CD14-positive monocyte (primary cell): Measurements from ENCODE around the gene SNX22. TPM values are rescaled to one million over a fixed set of nuclear protein-coding genes. Genes with fewer than 3 reads are reported as not detected.
A peak's percentile ranks its signal among the peaks of the same experiment; 100 is the strongest.

Experiments used
- DNase-seq, 3 donors: peaks; one replicate each; pipeline ENCODE4 v3.0.0-alpha.2; 2011 to 2022
- H2AFZ ChIP-seq: 2 replicates; pipeline ENCODE4 v1.6.0; 2012; ENCODE audit warnings: mild to moderate bottlenecking, low read depth, low read length, inconsistent platforms; ENCODE audit not compliant: insufficient read depth, poor library complexity, severe bottlenecking
- H3K27ac ChIP-seq, 2 donors: 1 replicate in 1 of 2; 2 replicates in 1 of 2; pipeline ENCODE4 v1.5.1; 2012 to 2013; ENCODE audit warnings: low read length in 2 of 2, control low read depth in 1 of 2, inconsistent platforms in 1 of 2, low read depth in 1 of 2, mild to moderate bottlenecking in 1 of 2
- H3K27me3 ChIP-seq, 2 donors: one replicate each; pipeline versions ENCODE4 v1.6.0 to v1.6.1; 2011 to 2013; ENCODE audit warnings: low read length in 2 of 2; ENCODE audit not compliant: control insufficient read depth in 2 of 2, insufficient read depth in 2 of 2
- H3K36me3 ChIP-seq, 2 donors: replicated peaks in 1 of 2; 1 replicate in 1 of 2; 2 replicates in 1 of 2; pipeline versions ENCODE4 v1.5.1 to v1.6.1; 2012 to 2013; ENCODE audit warnings: low read length in 2 of 2, control low read depth in 1 of 2, inconsistent platforms in 1 of 2, mild to moderate bottlenecking in 1 of 2; ENCODE audit not compliant: insufficient read depth in 2 of 2, control insufficient read depth in 1 of 2
- H3K4me1 ChIP-seq, 2 donors: 1 replicate in 1 of 2; 2 replicates in 1 of 2; pipeline versions ENCODE4 v1.5.1 to v1.6.1; 2012 to 2013; ENCODE audit warnings: low read length in 2 of 2, control low read depth in 1 of 2, inconsistent platforms in 1 of 2, mild to moderate bottlenecking in 1 of 2, moderate library complexity in 1 of 2; ENCODE audit not compliant: insufficient read depth in 2 of 2, control insufficient read depth in 1 of 2
- H3K4me2 ChIP-seq: replicated peaks from 2 replicates; pipeline ENCODE3; 2012; ENCODE audit warnings: low read length, moderate library complexity, mild to moderate bottlenecking; ENCODE audit not compliant: poor library complexity, severe bottlenecking; ENCODE audit errors: extremely low read depth
- H3K4me3 ChIP-seq, 3 experiments: fragments of 200-600 bp in 1 of 3; sonication (generic) in 1 of 3; replicated peaks in 1 of 3; 1 replicate in 2 of 3; 2 replicates in 1 of 3; pipeline ENCODE4 v1.5.1; 2011 to 2013; ENCODE audit warnings: low read length in 3 of 3, mild to moderate bottlenecking in 3 of 3, control low read depth in 2 of 3, low read depth in 2 of 3, inconsistent platforms in 1 of 3, moderate library complexity in 1 of 3
- H3K79me2 ChIP-seq: 2 replicates; pipeline ENCODE4 v1.6.0; 2012; ENCODE audit warnings: mild to moderate bottlenecking, control low read depth, inconsistent platforms, low read length, moderate library complexity; ENCODE audit not compliant: insufficient read depth
- H3K9ac ChIP-seq: 2 replicates; pipeline ENCODE4 v1.6.0; 2017; ENCODE audit warnings: low read length, mild to moderate bottlenecking; ENCODE audit not compliant: insufficient read depth, poor library complexity, severe bottlenecking
- H3K9me3 ChIP-seq, 2 donors: replicated peaks in 1 of 2; 1 replicate in 1 of 2; 2 replicates in 1 of 2; pipeline versions ENCODE4 v1.5.1 to v1.6.1; 2012 to 2013; ENCODE audit warnings: low read length in 2 of 2, control low read depth in 1 of 2; ENCODE audit not compliant: control insufficient read depth in 1 of 2, insufficient read depth in 1 of 2
- H4K20me1 ChIP-seq: 2 replicates; pipeline ENCODE4 v1.6.0; 2012; ENCODE audit warnings: mild to moderate bottlenecking, low read length, control low read depth, moderate library complexity; ENCODE audit not compliant: insufficient read depth
- H3K27ac Mint-ChIP-seq, 7 donors: one replicate each; pipeline ENCODE4 v1.8.0; 2020; ENCODE audit warnings: mild to moderate bottlenecking in 7 of 7, mixed read lengths in 7 of 7, moderate library complexity in 6 of 7, inconsistent platforms in 2 of 7
- H3K27me3 Mint-ChIP-seq, 3 donors: one replicate each; pipeline ENCODE4 v1.8.0; 2021 to 2022; ENCODE audit warnings: low read depth in 3 of 3, mild to moderate bottlenecking in 3 of 3, mixed read lengths in 3 of 3, moderate library complexity in 3 of 3, inconsistent platforms in 1 of 3
- H3K36me3 Mint-ChIP-seq, 2 donors: one replicate each; pipeline ENCODE4 v1.8.0; 2020; ENCODE audit warnings: mixed read lengths in 2 of 2, inconsistent platforms in 1 of 2, mild to moderate bottlenecking in 1 of 2
- H3K4me1 Mint-ChIP-seq: one replicate; pipeline ENCODE4 v1.8.0; 2020; ENCODE audit warnings: mild to moderate bottlenecking, mixed read lengths
- H3K4me3 Mint-ChIP-seq, 2 donors: one replicate each; pipeline ENCODE4 v1.8.0; 2020; ENCODE audit warnings: mild to moderate bottlenecking in 2 of 2, mixed read lengths in 2 of 2, moderate library complexity in 1 of 2
- H3K9me3 Mint-ChIP-seq, 7 donors: one replicate each; pipeline ENCODE4 v1.8.0; 2020 to 2022; ENCODE audit warnings: mixed read lengths in 7 of 7, mild to moderate bottlenecking in 6 of 7, moderate library complexity in 6 of 7, inconsistent platforms in 2 of 7
- WGBS: methylation state at CpG from one replicate; pipeline ENCODE4 v1.1.5; 2013; ENCODE audit warnings: missing lambda C conversion rate; ENCODE audit not compliant: insufficient coverage; 5-methylcytosine and 5-hydroxymethylcytosine counted together
- intact Hi-C, 2 donors: fragments of 100-400 bp; cut with micrococcal nuclease; formaldehyde crosslinking; loops; one replicate each; pipeline versions ENCODE4 v1.15.0 to v1.15.1; 2023
- polyA plus RNA-seq, 3 donors: library from polyadenylated mRNA; depleted of rRNA in 1 of 3; unstranded in 2 of 3; stranded (reverse) in 1 of 3; fragments of 300-500 nt in 2 of 3; fragments of >200 nt in 1 of 3; fragmentation: Illumina TruSeq in 2 of 3; gene quantifications; 1 replicate in 2 of 3; 2 replicates in 1 of 3; pipeline ENCODE4 v1.2.3, GENCODE V29; 2012 to 2021
- TF ChIP-seq, protein P1 (sequence below): fragments of 200-600 bp; IDR thresholded peaks from one replicate; pipeline ENCODE4 v1.8.0; 2022; ENCODE audit warnings: antibody characterized with exemption, mild to moderate bottlenecking

Gene SNX22
- polyA plus RNA-seq, 3 donors, result 0.19 to 1.2 (median 0.80) TPM

DNA sequence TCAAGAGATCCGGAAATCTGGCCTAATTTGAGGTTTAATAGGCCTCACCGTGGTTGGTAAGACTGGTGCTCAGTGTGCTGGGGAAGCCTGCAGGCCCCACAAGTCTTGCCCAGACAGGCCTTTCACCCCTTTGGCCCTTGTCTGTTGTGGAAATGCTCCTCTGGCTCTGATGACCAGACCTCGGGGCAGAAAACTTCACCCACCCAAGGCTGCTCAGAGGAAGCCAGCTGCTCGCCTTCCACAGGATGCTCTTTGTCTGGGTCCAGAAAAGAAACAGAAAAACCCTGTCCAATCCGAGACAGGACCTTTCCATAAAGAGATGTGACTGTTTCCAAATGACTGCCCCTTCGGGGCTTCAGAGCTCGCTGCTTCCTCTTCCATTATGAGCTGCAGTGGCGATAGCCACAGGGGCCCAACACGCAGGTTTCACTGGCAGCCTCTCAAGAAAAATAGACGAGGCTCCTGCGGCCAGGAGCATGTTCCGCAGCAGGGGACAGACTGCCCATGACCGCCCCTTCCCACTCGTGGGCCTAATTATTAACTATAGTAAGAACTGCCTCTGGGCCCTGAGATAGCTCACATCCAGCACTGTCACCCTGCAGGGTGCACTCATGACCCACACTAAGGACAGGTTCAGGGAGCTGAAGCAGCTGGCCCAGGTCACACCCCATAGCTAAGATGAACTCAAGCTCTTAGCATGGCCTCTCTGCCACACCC lies 6.8 kb upstream of the SNX22 start:
- Mint-ChIP-seq H3K4me3 (no peak overlapping the region), H3K36me3 (peaks cover 44 to 61% of the 10 kb centered on the region in 2 donors), H3K4me1 (peaks cover 5% of the 10 kb centered on the region), H3K9me3 (no peaks in the 10 kb centered on the region), H3K27ac (peak overlapping the region in 3 of 7 donors; percentile 26 to 74 (median 42)), H3K27me3 (peaks cover 0 to 4% (median 0%) of the 10 kb centered on the region in 3 donors)
- no peak overlapping the region for H3K4me3 ChIP-seq
- H3K36me3 ChIP-seq, result peaks cover 48 to 52% of the 10 kb centered on the region in 2 donors
- H4K20me1 ChIP-seq, result peaks cover 25% of the 10 kb centered on the region
- DNase-seq, result no peak
- no peak overlapping the region for H3K4me2 ChIP-seq
- H3K79me2 ChIP-seq, result no peaks in the 10 kb centered on the region
- no peaks in the 10 kb centered on the region for H3K27me3 ChIP-seq
- TF ChIP-seq, protein P1, sequence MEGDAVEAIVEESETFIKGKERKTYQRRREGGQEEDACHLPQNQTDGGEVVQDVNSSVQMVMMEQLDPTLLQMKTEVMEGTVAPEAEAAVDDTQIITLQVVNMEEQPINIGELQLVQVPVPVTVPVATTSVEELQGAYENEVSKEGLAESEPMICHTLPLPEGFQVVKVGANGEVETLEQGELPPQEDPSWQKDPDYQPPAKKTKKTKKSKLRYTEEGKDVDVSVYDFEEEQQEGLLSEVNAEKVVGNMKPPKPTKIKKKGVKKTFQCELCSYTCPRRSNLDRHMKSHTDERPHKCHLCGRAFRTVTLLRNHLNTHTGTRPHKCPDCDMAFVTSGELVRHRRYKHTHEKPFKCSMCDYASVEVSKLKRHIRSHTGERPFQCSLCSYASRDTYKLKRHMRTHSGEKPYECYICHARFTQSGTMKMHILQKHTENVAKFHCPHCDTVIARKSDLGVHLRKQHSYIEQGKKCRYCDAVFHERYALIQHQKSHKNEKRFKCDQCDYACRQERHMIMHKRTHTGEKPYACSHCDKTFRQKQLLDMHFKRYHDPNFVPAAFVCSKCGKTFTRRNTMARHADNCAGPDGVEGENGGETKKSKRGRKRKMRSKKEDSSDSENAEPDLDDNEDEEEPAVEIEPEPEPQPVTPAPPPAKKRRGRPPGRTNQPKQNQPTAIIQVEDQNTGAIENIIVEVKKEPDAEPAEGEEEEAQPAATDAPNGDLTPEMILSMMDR, result no peak
- peaks cover 6 to 13% of the 10 kb centered on the region in 2 donors for H3K4me1 ChIP-seq
- intact Hi-C loops, result no loop called here
- 90% methylated on average over 13 of the region's 14 CpGs for WGBS
- H3K9me3 ChIP-seq, result no peaks in the 10 kb centered on the region
- H3K9ac ChIP-seq, result no peak overlapping the region
- no peak overlapping the region for H3K27ac ChIP-seq
- no peak overlapping the region for H2AFZ ChIP-seq

DNA sequence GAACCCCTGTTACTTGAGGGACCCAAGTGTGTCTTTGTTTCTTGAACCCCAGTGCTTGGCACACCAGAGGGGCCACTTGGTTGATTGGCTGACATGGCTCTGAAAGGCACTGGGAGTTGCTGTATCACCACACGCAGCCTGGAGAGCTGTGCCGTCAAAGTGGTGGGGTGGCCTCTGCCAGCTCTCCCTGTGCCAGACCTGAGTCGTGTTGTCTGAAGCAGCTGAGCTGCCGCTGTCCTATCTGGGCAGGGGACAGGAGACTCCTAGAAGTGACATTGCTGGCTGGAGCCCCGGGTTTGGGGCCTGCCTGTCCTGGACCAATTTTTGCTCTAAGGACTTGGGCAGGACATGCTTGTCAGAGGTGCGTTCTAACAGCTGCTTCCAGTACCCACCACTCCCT lies 5.5 kb upstream of the SNX22 start:
- Histone ChIP-seq H3K9me3 (no peaks in the 10 kb centered on the region), H3K27me3 (peaks cover 1 to 2% of the 10 kb centered on the region in 2 donors), H3K36me3 (peaks cover 42 to 51% of the 10 kb centered on the region in 2 donors), H3K4me1 (peaks cover 16 to 25% of the 10 kb centered on the region in 2 donors), H2AFZ (no peak overlapping the region), H3K9ac (no peak overlapping the region), H3K4me3 (no peak overlapping the region), H3K4me2 (no peak overlapping the region), H3K79me2 (no peaks in the 10 kb centered on the region), H4K20me1 (peaks cover 30% of the 10 kb centered on the region), H3K27ac (no peak overlapping the region)
- Mint-ChIP-seq H3K27me3 (peaks cover 8 to 14% (median 10%) of the 10 kb centered on the region in 3 donors), H3K36me3 (peaks cover 39 to 55% of the 10 kb centered on the region in 2 donors), H3K4me3 (no peak overlapping the region), H3K4me1 (peaks cover 18% of the 10 kb centered on the region), H3K9me3 (no peaks in the 10 kb centered on the region), H3K27ac (peak overlapping the region in 2 of 7 donors; percentile 23 to 56)
- WGBS, result 97% methylated on average over 6 of the region's 6 CpGs
- no peak for DNase-seq
- intact Hi-C loops, result no loop called here
- TF ChIP-seq, protein P1, result no peak
